PC-9 (cell line): Measurements from ENCODE around the gene DSCAML1.

Experiments used
- CTCF ChIP-seq: fragments of 200-600 bp; sonication (generic); conservative IDR thresholded peaks from 2 replicates; pipeline ENCODE4 v1.6.1; 2017; ENCODE audit warnings: mixed run types, antibody characterized with exemption, mild to moderate bottlenecking, moderate library complexity
- EZH2 ChIP-seq: fragments of 200-600 bp; sonication (generic); IDR thresholded peaks from 2 replicates; pipeline ENCODE4 v1.8.0; 2017; ENCODE audit warnings: antibody characterized with exemption, low read depth

GRCh38 chr11:117719480-117719879 lies 77.5 kb downstream of the DSCAML1 start:
- TF ChIP-seq CTCF (no peak), EZH2 (no peak)
